ENCODE measurements around the gene SLC22A25.

DNA sequence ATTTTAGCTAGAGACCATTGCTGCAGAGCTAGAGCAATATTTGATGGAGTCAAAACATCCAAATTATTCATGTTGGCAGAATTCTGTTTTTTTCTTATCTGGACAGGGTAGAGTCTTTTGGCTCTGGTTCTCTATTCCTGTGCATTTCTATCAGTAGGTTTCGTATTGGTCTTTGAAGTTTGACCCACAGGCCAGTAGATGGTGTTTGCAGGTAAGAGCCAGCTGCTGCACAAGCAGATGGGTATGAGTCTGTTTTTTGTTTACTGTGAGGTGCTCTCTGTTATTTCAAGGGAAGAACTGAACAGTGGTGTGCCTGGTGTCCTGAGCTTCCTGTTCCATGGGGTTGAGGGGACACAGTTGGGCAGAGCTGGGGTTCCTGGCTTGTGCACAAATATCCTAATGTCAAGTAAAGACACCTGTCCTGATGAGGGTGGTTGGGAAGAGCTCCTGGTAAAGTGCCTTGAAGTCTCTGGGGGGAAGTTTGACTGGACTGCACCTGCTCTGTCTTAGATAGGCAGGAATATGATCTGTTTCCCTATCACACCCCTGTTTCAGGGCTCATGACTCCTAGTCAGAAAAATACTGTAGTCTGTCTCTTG lies 34.0 kb upstream of the SLC22A25 start:
- peak; percentile 32 to 43 (median 39); a peak in 3 of 6 replicates for TF ChIP-seq CTCF (IDR thresholded peaks at IDR 0.05 in 2 of 3, conservative IDR thresholded peaks at IDR 0.05 in 1 of 3; ENCODE audit: insufficient read depth in 2 of 3, low read depth in 1 of 3, low read length in 3 of 3)
- no peak for TF ChIP-seq HNRNPLL (IDR thresholded peaks at IDR 0.05; ENCODE audit: low read depth, low read length, poor library complexity, severe bottlenecking)
- no peak for TF ChIP-seq POLR2AphosphoS2 (IDR thresholded peaks at IDR 0.05; ENCODE audit: low read length)
- no peak for TF ChIP-seq TCF7 (IDR thresholded peaks at IDR 0.05; ENCODE audit: borderline replicate concordance)
- TF ChIP-seq POLR2A (conservative IDR thresholded peaks at IDR 0.05) = no peak
- TF ChIP-seq MED1 (CRISPR knock-in tag; IDR thresholded peaks at IDR 0.05; ENCODE audit: borderline replicate concordance) = no peak
- TF ChIP-seq NCOR1 (IDR thresholded peaks at IDR 0.05) = no peak
- no peak for TF ChIP-seq NBN (IDR thresholded peaks at IDR 0.05; ENCODE audit: low read depth)
- TF ChIP-seq YY1 (IDR thresholded peaks at IDR 0.05; ENCODE audit: borderline replicate concordance in 1 of 3, control insufficient read depth in 1 of 3, extremely low read depth in 1 of 3, insufficient read depth in 3 of 3, insufficient read length in 1 of 3, insufficient replicate concordance in 2 of 3, low read depth in 1 of 3, low read length in 2 of 3) = no peak

Measured in K562 (cell line).